NCI-H1436 treated with DMSO at 0.1 percent for 48 hours (cell line): Measurements from ENCODE around the gene ATL3.
"Not testable (repeated sequence)": the region's sequence is repeated elsewhere in the genome, so short reads cannot be mapped to it uniquely, and the experiment has no call there.

ENCODE experiments used
- DNase-seq: peaks from one replicate; lab custom pipeline; 2025; lab: John Stamatoyannopoulos, UW

ATL3 gene

DNA sequence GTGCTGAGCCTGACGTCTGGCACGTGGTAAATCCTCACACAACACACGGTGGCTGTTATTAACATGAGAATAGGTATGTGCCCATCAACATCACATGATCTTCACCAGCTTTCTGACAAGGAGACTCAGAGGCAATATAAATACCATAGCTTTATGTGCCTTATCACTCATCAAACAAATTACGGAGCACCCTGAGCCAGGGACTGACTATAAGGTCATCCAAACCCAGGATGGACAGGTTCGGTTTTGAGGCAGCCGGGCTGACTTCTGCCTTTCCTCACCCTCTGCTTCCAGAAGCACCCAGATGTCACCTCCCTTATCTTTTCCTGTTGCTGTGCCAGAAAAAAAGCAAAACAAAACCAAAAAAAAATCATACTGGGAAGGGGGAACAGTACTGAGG lies 51.2 kb downstream of the ATL3 start:
- no peak for DNase-seq

DNA sequence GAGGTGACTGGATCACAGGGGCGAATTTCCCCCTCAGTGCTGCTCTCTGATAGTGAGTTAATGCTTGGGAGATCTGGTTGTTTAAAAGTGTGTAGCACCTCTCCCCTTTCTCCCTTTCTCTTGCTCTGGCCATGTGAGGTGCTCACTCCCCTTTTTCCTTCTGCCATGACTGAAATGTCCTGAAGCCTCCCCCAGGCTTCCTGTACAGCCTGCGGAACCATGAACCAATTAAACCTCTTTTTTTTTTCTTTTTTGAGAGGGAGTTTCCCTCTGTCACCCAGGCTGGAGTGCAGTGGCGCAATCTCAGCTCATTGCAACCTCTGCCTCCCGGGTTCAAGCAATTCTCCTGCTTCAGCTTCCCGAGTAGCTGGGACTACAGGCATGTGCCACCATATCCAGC lies 53.5 kb downstream of the ATL3 start:
- DNase-seq, result not testable (repeated sequence)

DNA sequence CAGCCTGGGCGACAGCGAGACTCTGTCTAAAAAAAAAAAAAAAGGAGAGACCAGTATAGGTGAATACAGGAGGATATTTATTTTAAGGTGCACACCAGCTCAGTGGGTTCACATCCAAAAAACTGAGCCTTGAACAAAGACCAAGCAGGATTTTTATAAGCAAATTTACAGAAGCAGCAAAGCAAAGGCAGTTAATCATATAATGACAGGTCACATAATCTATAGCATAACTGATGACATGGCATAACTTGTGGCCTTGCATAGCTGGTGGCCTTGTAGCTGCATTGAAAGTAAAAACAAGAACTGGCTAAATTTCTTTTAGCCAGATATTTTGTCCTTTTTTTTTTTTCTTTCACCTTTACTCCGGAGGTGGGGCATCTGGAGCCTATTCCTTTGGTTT lies 54.2 kb downstream of the ATL3 start:
- DNase-seq, result no peak

DNA sequence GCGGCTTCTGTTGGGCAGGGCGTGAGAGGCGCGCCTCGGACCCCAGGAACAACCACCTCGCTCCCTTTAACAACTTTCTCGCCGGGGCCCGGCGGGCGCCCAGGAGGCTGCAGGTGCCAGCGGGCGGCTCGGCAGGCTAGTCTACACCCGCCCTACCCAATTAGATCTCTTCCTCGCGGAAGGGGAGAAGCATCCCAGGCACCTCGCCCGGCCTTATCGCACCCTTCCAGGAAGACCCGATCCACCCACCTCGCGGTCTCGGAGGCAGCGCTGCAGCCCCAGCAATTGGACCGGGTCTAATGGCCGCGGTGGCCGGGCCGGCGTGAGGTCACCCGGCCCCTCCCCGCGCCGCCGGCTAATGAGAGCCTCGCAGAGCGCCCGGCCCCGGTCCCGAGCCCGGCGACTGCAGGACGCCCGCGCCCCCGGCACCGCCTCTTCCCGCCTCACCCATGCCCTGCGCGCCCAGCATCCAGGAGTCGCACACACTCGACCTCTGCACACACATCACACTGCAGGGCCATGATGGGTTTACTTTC lies 57.0 kb downstream of the ATL3 start, which contains the start of gene PLAAT3:
Gene PLAAT3 (minus strand): TSS at position 298 of the 536 bp plus-strand sequence. CDS start 419 bp downstream, outside the sequence.
- no peak for DNase-seq

DNA sequence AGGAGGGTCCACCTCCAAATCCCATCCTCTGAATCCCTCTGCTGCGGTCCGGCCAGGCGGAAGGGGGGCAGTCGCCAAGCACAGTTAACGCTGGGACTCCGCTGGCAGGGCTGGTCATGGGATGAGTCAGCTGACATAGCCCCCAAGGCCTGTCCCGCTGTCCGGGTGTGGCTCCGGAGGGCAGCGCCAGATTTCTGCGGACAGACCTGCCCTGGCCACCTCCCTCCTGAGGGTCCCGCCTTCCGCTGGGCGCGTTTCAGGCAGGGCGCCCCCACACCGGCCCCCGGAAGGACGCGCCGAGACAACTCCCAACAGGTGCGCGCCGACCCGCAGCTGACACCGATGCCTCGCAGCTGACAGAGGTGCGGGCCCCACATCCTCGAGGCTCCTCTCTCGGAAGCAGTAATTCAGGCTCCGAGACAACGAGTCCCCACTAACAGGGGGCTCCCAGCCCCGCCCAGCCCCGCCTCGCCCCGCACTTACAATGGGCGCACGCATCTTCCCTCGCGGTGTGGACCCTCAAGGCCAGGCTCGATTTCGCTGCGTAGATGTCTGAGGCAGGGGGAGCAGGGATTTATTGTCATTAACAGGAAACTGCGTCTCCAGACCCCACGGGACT lies 57.5 kb downstream of the ATL3 start:
- DNase-seq, result no peak

DNA sequence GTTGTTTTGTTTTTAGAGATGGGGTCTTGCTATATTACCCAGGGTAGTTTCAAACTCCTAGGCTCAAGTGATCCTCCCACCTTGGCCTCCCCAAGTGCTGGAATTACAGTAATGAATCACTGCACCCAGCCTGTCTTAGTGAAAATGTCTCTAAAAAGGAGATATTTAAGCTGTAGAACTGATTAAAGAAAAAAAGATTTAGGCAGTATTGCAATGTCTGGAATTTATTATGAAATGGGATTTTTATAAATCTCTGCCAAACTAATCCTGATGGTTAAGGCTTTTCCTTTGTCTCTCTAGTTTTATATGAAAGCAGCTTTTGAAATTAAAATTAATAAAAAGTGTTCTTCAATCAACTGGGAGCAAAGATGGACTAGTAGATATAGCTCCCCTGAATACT lies 59.0 kb downstream of the ATL3 start:
- no peak for DNase-seq

DNA sequence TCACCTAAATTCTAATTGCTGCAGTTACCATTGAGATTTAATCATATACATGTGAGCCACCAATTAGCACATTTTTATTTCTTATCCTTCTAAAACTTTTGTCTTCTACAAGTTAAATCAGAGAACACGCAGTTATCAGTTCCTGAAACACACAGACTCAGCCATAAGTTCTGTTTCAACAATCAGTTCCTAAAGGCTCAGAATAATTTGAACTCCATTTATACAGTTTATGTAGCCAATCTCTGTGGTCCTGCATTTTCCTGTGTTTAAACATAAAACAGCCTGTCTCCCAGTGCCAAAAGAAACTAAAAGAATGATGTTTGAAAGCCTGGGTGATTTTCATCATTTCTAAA lies 59.8 kb downstream of the ATL3 start:
- no peak for DNase-seq

DNA sequence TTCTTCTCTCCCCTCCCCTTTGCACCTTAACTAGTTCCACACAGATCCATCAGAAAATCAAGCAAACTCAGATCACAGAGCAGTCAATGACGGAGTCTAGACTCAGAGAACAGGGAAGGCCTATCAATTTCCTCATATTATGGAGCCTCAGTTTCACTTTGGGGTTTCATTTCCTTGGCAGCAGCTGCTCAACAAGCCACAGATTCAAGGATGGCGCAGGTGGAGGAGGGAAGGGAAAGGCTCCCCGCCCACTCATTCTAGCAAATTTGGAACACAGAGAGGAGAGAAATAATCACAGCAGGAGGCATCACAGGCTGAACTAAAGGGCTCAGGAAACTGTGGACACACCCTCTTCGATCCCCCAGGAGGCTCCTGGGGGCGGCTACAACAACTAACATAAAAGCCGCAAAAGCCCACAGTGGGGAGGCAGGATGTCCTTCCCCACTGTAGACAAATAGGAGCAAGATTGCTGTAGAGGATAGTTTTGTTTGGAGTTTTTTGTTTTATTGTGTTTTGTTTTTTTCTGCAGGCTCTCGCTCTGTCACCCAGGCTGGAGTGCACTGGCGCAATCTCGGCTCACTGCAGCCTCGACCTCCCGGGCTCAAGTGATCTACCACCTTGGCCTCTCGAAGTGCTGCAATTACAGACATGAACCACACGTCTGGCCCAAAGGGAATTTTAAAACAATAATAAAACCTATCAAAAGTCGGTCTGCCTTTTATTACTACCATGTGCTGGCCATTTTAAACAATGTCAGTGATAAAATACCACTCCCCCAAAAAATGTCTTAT lies 60.4 kb downstream of the ATL3 start:
- no peak for DNase-seq

DNA sequence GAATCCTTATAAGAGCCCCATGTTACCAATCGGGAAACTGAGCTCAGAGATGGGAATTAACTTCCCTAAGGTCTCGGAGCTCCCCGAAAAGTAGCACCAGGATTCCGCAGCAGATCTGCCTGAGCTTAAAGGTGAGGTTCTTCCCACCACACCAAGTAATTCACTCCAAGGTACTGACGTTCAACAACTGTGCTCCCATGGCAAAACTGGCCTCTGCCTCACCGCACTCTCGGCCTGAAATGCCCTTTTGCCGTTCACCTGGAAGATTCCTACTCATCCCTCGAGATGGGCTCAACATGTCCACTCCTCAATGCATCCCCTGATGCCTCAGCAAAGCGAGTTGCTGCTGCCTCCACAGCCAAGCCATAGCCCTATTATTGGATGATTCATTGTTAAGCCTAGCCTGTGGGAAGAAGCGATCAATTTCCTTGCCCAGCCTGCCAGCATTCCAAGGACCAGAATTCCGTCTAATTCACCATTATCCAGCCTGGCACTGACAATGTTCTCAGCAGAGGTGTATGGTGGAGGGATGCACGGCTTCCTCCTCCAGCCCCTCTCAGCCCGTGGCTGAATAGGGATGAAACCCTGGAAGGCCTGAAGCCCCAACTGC lies 61.1 kb downstream of the ATL3 start:
- no peak for DNase-seq

DNA sequence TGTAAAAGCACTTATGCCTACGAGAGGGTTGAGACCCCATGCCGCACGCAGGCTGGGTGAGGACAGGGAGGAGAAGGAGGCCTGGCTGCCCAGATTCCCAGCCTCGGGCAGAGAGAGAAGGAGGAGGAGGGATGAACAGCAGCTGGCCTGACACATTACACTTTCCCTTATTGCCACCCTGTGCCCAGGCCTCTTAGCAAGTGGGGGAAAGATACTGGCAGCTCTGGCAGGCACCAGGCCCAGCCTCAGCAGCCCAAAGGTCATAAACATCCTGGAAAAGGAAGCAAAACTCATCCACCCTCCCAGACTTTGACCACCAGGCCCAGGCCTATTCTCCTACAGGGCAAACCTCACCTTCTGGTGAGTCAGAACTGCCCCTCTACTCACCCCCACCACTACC lies 61.6 kb downstream of the ATL3 start:
- no peak for DNase-seq

DNA sequence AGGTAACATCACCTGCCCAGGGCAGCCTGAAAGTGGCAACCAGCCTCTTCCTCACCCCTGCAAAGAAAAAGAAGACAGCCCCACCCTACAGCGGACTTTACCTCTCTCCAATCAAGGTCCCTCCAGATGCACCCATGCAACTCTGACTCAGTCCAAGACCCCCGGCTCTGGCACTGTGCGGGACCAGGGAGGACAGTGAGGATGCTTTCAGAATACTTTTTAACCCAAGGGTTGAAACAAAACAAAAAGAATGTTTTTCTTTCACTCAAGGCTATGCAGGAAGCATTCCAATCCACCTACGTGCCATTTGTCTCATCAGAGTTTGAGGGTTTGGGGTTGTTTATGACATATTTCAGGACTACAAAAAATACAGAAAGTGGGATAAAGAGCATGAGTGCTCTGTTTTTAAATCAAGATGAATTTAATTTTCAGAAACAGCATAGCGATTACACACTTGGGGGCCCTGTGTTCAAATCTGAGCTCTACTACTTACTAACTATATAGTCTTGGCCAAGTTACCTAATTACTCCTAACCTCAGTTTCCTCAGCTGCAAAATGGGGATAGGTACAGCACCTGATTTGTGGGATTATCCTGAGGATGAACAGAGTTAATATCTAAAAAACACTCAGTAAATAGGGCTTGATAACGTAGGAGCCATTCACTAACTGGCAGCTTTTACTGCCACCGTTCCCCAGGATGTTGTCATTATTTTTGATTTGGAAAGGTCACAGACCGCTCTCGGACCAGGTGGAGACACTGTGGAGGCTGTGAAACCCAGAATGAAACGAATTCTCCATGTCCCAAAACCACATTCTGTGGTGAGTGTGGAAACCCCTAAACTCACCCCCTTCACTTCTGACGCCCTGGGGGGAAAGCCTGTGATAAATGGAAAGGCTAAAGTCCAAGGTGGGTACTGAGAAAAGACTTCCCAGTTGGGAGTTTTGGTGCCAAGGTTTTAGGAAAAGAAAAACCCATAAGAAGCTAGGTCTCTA lies 62.5 kb downstream of the ATL3 start:
- DNase-seq, result no peak

DNA sequence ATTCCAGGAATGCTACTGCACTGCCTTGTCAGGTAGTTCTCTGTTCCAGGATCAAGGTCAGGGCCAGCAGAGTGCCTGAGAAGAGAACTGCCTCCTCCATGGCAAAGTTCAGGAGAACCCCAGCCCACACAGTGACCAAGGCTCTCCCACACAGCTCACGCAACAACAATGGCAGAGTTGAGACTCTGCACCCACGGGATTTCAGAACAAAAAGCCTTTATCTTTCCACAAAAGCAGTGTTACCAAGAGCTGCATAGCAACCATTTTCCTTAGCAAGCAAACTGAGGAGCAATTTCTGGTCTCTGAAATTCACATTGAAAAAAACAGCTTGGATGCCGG lies 68.0 kb downstream of the ATL3 start:
- DNase-seq, result no peak

DNA sequence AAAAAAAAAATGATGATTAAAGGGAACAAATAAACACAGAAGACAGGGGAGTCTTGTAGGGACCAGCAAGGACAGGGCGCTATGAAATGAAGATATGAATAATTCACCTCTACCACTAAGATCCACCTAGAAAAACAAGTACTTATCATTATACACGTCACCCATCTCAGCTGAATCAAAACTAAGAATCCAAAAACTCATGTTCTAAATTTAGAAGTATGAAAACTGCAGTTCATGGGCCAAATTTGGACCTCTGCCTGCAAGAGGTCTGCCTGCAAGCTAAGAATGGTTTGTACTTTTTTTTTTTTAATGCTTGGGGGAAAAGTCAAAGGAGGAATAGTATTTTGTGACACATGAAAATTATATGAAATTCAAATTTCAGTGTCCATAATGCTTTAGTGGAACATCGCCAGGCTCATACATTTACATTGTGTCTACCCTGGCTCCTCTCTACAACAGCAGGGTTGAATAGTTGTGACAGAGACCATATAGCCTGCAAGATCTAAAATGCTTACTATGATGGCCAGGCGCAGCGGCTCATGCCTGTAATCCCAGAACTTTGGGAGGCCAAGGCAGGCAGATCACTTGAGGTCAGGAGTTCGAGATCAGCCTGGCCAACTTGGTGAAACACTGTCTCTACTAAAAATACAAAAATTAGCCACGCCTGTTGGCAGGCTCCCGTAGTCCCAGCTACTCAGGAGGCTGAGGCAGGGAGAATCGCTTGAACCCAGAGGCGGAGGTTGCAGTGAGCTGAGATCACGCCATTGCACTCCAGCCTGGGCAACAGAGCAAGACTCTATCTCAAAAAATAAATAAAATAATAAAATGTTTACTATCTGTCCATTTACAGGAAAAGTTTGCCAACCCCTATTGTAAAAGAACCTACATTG lies 68.6 kb downstream of the ATL3 start:
- DNase-seq, result not testable (repeated sequence)

DNA sequence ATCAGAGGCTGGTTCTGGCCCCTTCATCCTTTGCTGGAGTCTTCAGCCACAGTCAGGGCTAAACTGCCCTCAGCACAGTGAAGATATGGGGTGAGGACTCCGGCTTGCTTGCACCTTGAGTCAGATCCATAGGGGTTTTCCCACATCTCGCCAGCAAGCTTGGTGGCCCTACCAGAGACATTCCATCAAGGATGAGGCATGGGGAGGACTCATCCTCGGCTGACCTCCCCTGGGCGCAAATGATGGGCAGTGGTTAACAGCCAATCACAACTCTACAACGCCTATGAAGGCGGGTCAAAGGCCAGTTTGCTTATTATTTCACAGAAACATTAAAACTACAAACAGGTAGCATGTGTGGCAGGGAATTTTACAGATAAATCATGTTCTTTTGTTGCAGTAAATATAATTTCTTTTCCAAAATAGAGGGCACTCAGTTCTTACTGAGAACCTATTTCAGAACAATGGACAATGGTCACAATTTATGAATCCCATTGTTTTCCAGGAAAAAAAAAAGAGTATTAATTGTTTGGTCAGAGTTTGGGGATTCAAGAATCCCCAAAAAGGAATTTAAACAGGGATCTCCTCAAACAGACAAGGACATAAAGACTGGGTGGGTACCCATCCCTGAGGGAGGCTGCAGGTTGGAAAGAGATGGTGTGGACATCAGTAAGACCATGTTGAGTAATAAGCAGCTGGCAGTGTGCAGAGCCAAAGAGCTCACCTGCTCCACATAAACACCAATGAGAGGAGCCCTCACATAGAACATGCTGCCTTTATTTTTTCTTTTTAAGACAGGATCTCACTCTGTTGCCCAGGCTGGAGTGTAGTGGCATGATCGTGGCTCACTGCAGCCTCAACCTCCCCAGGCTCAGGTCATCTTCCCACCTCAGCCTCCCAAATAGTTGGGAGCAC lies 71.7 kb downstream of the ATL3 start:
- no peak for DNase-seq

DNA sequence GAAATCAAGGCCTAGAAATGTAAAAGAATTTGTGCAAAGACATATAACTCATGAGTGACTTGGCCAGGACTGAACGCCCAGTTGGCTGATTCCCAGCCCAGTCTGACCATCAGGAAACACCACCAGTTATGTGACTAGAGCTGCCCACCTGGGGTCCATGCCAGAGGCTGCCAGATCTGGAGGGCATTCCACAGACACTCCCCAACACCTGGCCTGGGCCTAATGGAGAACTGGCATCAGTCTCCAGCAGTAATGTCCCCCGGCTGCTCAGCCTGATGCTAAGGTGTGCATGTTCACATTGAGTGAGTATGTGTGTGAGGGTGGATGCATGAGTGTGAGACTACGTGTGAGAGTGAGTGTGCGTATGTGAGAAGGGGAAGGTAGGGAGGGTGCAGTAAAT lies 72.6 kb downstream of the ATL3 start:
- DNase-seq, result no peak

DNA sequence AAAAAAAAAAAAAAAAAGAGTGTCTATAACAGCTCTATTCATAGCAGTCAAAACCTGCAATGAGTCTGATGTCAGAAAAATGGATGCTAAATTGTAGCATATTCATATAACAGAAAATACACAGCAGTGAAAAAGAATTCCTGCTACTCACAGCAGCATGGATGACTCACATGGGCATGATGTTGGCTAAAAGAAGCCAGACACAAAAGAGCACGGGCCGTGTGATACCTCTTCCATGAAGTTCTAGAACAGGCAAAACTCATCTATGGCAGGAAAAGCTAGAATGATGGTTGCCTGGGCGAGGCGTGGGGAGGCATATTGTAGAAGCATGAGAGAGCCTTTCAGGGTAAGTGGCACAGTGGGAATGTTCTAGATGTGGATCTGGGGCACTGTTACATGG lies 75.9 kb downstream of the ATL3 start:
- DNase-seq, result no peak

DNA sequence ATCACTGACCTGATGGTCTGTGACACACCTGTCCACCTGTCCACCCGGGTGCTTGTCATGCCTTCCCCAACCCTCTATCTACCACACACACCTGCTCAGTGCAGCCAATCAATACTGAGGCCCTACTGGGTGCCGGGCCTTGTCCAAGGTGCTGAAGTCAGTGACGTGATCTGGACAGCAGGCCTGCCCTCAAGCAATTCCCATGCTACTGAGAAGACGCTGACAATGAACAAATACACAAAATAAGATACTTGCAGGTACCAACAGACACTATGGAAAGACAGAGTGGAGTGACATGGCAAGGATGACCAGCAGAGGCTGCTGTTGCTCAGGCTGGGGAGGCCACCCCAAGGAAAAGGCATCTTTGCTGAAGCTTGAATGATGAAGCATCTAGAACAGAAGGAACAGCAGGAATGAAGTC lies 78.2 kb downstream of the ATL3 start:
- no peak for DNase-seq

DNA sequence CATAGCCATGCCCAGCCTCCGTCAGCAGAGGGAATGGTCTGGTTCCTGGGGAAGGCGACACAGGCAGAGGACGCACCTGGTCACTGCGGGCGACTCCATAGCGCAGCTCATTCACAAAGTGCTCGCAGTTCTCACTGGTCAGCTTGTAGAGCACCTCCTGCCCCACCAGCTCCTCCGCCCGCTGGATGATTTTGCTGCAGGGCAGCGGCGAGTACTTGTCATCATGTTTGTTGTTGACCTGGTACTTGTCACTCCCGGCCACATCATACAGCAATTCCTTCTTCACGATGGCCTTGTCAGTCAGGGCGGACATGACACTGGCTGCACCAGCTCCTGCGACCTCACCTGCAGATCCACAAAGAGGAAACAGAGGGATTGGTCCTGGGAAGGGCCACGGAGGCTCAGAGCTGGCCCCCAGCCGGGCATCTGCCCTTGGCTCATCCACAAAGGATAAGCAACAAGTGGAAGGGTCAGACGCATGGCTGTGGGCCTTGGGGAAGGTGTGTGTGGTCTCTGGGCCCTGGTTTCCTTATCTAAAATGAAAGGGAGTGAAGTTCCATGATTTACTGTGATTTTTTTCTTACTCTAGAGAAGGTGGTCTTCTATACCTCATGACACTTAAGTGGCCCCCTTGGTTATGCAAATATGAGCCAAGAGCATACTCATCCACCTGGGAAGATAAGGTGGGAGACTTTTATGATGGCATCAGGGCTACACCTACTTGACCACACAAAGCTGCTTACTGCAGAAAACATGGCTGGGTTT lies 81.0 kb downstream of the ATL3 start:
- no peak for DNase-seq

DNA sequence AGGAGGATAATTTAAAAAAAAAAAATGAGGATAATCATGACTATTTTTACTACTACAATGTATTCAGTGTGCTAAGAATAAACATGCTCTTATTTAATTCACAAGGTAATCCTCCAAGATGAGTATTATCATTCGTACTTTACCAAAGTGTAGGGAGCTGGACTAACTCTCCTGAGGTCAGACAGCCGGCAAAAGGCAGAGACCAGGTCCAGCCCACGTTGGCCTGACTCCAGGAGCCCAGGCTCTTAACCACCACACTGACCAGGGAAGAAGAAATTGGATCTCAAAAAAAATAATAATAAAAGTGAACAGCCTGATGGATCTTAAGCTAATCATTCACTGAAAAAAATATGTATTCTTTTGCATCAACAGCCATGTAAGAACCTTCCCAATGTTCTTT lies 82.2 kb downstream of the ATL3 start:
- no peak for DNase-seq
